Natural killer cell treated with Interleukin-12 subunit alpha and Interleukin-12 subunit beta and Interleukin-15 and Interleukin-18, amount 100 ng/mL, for 72 hours (primary cell): ENCODE results near the gene HLA-F. TPM values are rescaled to one million over a fixed set of nuclear protein-coding genes. Genes with fewer than 3 reads are reported as not detected.

Source experiments
- ATAC-seq, 2 donors: fragments of 150-1000 bp; cut with Tn5 transposase in 1 of 2; sonication (Bioruptor Pico), chemical (Tn5 transposase) in 1 of 2; 2 replicates each; pipeline ENCODE4 v1.10.0; 2021
- DNase-seq: peaks from one replicate; pipeline ENCODE4 v3.0.0; 2022; ENCODE audit warnings: low spot score
- H3K27ac Mint-ChIP-seq, 2 donors: 1 replicate in 1 of 2; 2 replicates in 1 of 2; pipeline ENCODE4 v1.8.0; 2022; ENCODE audit warnings: mixed read lengths in 2 of 2, mild to moderate bottlenecking in 1 of 2, moderate library complexity in 1 of 2
- H3K27me3 Mint-ChIP-seq, 2 donors: 1 replicate in 1 of 2; 2 replicates in 1 of 2; pipeline ENCODE4 v1.8.0; 2022; ENCODE audit warnings: mixed read lengths in 2 of 2
- H3K36me3 Mint-ChIP-seq: one replicate; pipeline ENCODE4 v1.8.0; 2022; ENCODE audit warnings: mixed read lengths
- H3K4me1 Mint-ChIP-seq, 2 donors: 1 replicate in 1 of 2; 2 replicates in 1 of 2; pipeline ENCODE4 v1.8.0; 2022; ENCODE audit warnings: low read depth in 2 of 2, mixed read lengths in 2 of 2, mild to moderate bottlenecking in 1 of 2
- H3K4me3 Mint-ChIP-seq: one replicate; pipeline ENCODE4 v1.8.0; 2022; ENCODE audit warnings: mixed read lengths
- H3K9me3 Mint-ChIP-seq: 2 replicates; pipeline ENCODE4 v1.8.0; 2022; ENCODE audit warnings: mixed read lengths
- total RNA-seq, 2 donors: library from RNA; stranded (reverse); gene quantifications; one replicate each; pipeline ENCODE4 v1.2.3, GENCODE V29; 2022

Gene HLA-F
- total RNA-seq, 2 donors from 2014 or later, result 277 to 518 TPM

- Mint-ChIP-seq H3K4me1 (peaks cover 0 to 7% of the 10 kb centered on the region in 2 donors), H3K27ac (no peak overlapping the region), H3K4me3 (no peak overlapping the region), H3K27me3 (peaks cover 21 to 32% of the 10 kb centered on the region in 2 donors), H3K9me3 (no peaks in the 10 kb centered on the region), H3K36me3 (no peaks in the 10 kb centered on the region)
- ATAC-seq (no peak), DNase-seq (no peak)
These were observed 47.1 kb downstream of the HLA-F start for GRCh38 chr6:29770306-29770705.

GRCh38 chr6:29776684-29777083, 53.5 kb downstream of the HLA-F start:
- H3K9me3 Mint-ChIP-seq, result no peaks in the 10 kb centered on the region

More at GRCh38 chr6:29776684-29777083, 53.5 kb downstream of the HLA-F start:
- ATAC-seq (no peak), DNase-seq (no peak)
- peaks cover 39 to 51% of the 10 kb centered on the region in 2 donors for H3K27me3 Mint-ChIP-seq
- H3K4me3 Mint-ChIP-seq, result no peak overlapping the region
- no peaks in the 10 kb centered on the region for H3K36me3 Mint-ChIP-seq
- H3K4me1 Mint-ChIP-seq, result no peaks in the 10 kb centered on the region
- no peak overlapping the region for H3K27ac Mint-ChIP-seq

Other genes with a start within 250 kb of the HLA-F start
- not detected for gene MAS1L, start 235.5 kb upstream of the HLA-F start, total RNA-seq
- 1 to 10 TPM in 1 of 2 donors, not detected in 1; 3.1 TPM for gene UBD, start 163.7 kb upstream of the HLA-F start, total RNA-seq
- not detected for gene OR2H2, start 138.3 kb upstream of the HLA-F start, total RNA-seq
- 10 to 100 TPM in 1 of 2 donors, 1 to 10 TPM in 1; 3.0 to 15.2 TPM for gene GABBR1, start 90.3 kb upstream of the HLA-F start, total RNA-seq
- not detected for gene MOG, start 66.3 kb upstream of the HLA-F start, total RNA-seq
- 1 to 10 TPM; 5.2 to 9.0 TPM for gene ZFP57, start 42.3 kb upstream of the HLA-F start, total RNA-seq
- gene HLA-G, start 104.4 kb downstream of the HLA-F start, total RNA-seq, result 1 to 10 TPM; 2.8 to 3.3 TPM
- gene HLA-A, start 219.1 kb downstream of the HLA-F start, total RNA-seq, result 1,000 to 10,000 TPM; 1,618 to 3,352 TPM